HepG2 (cell line): ENCODE measurements around the gene JCAD. TPM values are rescaled to one million over a fixed set of nuclear protein-coding genes. Genes with fewer than 3 reads are reported as not detected.

Source experiments
- ARID2 ChIP-seq: sonication (generic); formaldehyde crosslinking; IDR thresholded peaks from 2 replicates; pipeline ENCODE4 v1.8.1; 2022; ENCODE audit warnings: mild to moderate bottlenecking, missing genetic modification reagents, borderline replicate concordance
- HDAC2 ChIP-seq: sonication (generic); formaldehyde crosslinking; IDR thresholded peaks from 2 replicates; pipeline ENCODE4 v1.4.0; 2020; ENCODE audit warnings: missing genetic modification reagents
- NFE2L2 ChIP-seq: fragments of 150-350 bp; IDR thresholded peaks from 2 replicates; pipeline ENCODE4 v1.6.1; 2014; ENCODE audit warnings: low read length
- ZC3H13 ChIP-seq: sonication (generic); formaldehyde crosslinking; IDR thresholded peaks from 2 replicates; pipeline ENCODE4 v1.8.1; 2023; ENCODE audit warnings: mild to moderate bottlenecking, missing genetic modification reagents, moderate library complexity
- ZHX2 ChIP-seq, 2 experiments: sonication (generic) in 1 of 2; formaldehyde crosslinking in 1 of 2; IDR thresholded peaks; 2 replicates each; pipeline versions ENCODE4 v1.6.1 to v1.9.0; 2014 to 2022; ENCODE audit warnings: antibody characterized with exemption in 1 of 2, borderline replicate concordance in 1 of 2, inconsistent platforms in 1 of 2, low read depth in 1 of 2, missing genetic modification reagents in 1 of 2
- ZNF138 ChIP-seq: sonication (generic); formaldehyde crosslinking; IDR thresholded peaks from 2 replicates; pipeline ENCODE4 v1.5.0; 2020; ENCODE audit warnings: mild to moderate bottlenecking, low read depth, missing genetic modification reagents
- ZNF17 ChIP-seq: sonication (generic); formaldehyde crosslinking; IDR thresholded peaks from 2 replicates; pipeline ENCODE4 v1.5.0; 2020; ENCODE audit warnings: mild to moderate bottlenecking, missing genetic modification reagents
- ZNF430 ChIP-seq: sonication (generic); formaldehyde crosslinking; IDR thresholded peaks from 2 replicates; pipeline ENCODE4 v1.9.0; 2021; ENCODE audit warnings: mild to moderate bottlenecking, missing genetic modification reagents
- ZNF737 ChIP-seq: sonication (generic); formaldehyde crosslinking; IDR thresholded peaks from 2 replicates; pipeline ENCODE4 v1.5.0; 2020; ENCODE audit warnings: missing genetic modification reagents, mild to moderate bottlenecking, borderline replicate concordance
- polyA plus RNA-seq, 8 experiments: library from polyadenylated mRNA; depleted of rRNA in 3 of 8; stranded (reverse) in 7 of 8; unstranded in 1 of 8; fragments of >200 nt; fragmentation: Illumina TruSeq in 4 of 8; extraction: Trizol in 4 of 8; gene quantifications; 2 replicates each; pipeline versions ENCODE4 v1.2.1 to v1.2.3, GENCODE V29; 2011 to 2016; ENCODE audit warnings: low read depth in 4 of 8, missing spikeins in 1 of 8, mixed read lengths in 1 of 8; ENCODE audit not compliant: insufficient read depth in 1 of 8
- total RNA-seq, 5 experiments: library from RNA; depleted of rRNA; stranded (reverse); fragments of >200 nt; fragmentation: Illumina TruSeq; extraction: Trizol; gene quantifications; 2 replicates each; pipeline ENCODE4 v1.2.3, GENCODE V29; 2016; ENCODE audit warnings: low read depth in 1 of 5
- TF ChIP-seq, protein P1 (sequence below): sonication (generic); formaldehyde crosslinking; IDR thresholded peaks from 2 replicates; pipeline ENCODE4 v1.9.0; 2021; ENCODE audit warnings: missing genetic modification reagents, borderline replicate concordance

JCAD gene
- total and polyA plus RNA-seq, 2 of the 13 experiments (the other 11 are each of a cell fraction or from before 2014, with no cell fraction given), result 0.04 to 0.08 TPM

GRCh38 chr10:30036811-30037210 lies 22.6 kb downstream of the JCAD start (continued):
- TF ChIP-seq, protein P1, sequence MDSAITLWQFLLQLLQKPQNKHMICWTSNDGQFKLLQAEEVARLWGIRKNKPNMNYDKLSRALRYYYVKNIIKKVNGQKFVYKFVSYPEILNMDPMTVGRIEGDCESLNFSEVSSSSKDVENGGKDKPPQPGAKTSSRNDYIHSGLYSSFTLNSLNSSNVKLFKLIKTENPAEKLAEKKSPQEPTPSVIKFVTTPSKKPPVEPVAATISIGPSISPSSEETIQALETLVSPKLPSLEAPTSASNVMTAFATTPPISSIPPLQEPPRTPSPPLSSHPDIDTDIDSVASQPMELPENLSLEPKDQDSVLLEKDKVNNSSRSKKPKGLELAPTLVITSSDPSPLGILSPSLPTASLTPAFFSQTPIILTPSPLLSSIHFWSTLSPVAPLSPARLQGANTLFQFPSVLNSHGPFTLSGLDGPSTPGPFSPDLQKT (CRISPR knock-in tag), result no peak
- no peak for TF ChIP-seq ZNF430 (CRISPR knock-in tag)
- no peak for TF ChIP-seq NFE2L2
- no peak for TF ChIP-seq ARID2 (CRISPR knock-in tag)
- no peak for TF ChIP-seq ZNF17 (CRISPR knock-in tag)
- no peak for TF ChIP-seq ZC3H13
- TF ChIP-seq ZNF737 (CRISPR knock-in tag), result no peak
- no peak for TF ChIP-seq ZNF138 (CRISPR knock-in tag)
- TF ChIP-seq HDAC2 (CRISPR knock-in tag), result no peak
- TF ChIP-seq ZHX2 (IDR thresholded peaks at IDR 0.05; ENCODE audit: low read depth), result no peak
- TF ChIP-seq ZHX2 (CRISPR knock-in tag; IDR thresholded peaks at IDR 0.05; ENCODE audit: borderline replicate concordance), result no peak
